H7 (cell line): ENCODE results near the gene ZMAT5. TPM values are rescaled to one million over a fixed set of nuclear protein-coding genes. Genes with fewer than 3 reads are reported as not detected.

Experiments used
- DNase-seq: peaks from one replicate; pipeline ENCODE4 v3.0.0; 2012
- H3K27me3 ChIP-seq: 2 replicates; pipeline ENCODE4 v1.6.0; 2011; ENCODE audit warnings: mild to moderate bottlenecking, low read length; ENCODE audit not compliant: control insufficient read depth, insufficient read depth
- H3K36me3 ChIP-seq: replicated peaks from 2 replicates; pipeline ENCODE4 v1.5.1; 2011; ENCODE audit warnings: low read length; ENCODE audit not compliant: control insufficient read depth, insufficient read depth
- H3K4me3 ChIP-seq: 2 replicates; pipeline ENCODE4 v1.5.1; 2011; ENCODE audit warnings: low read depth, mild to moderate bottlenecking, control low read depth, low read length, moderate library complexity; ENCODE audit not compliant: insufficient read depth
- total RNA-seq: library from RNA; depleted of rRNA; stranded (reverse); fragments of >200 nt; shearing (Covaris generic); gene quantifications from 2 replicates; pipeline ENCODE4 v1.2.3, GENCODE V29; 2014; rRNA removed

ZMAT5 gene, protein sequence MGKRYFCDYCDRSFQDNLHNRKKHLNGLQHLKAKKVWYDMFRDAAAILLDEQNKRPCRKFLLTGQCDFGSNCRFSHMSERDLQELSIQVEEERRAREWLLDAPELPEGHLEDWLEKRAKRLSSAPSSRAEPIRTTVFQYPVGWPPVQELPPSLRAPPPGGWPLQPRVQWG
- 35.6 and 38.5 TPM in 2 replicates for total RNA-seq

DNA sequence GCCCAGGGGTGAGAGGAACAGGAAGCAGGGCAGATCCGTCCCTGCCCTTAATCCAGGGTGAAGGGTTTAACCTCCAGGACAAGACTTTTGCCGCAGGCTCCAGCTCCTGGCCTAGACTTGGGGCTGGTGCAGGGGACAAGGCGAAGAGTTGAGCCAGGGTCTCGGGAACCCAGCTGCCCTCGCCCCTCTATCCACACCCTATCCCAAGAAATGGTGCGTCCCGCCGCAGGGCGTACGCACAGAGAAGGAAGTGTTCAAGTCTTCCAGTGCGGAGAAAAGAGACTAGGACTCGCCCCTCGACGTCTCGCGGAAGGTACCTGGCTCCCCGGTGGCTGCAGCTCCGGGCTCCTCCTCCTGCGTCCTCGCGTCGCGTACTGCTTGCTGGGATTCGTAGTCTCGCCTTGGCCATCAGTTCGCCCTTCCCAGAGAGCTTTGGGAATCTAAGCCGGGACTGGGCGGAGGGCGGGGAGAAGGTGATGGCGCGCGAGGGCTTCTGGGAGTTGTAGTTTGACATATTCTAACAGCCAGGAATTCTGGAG lies at the start of gene ZMAT5:
TSS of gene ZMAT5 (minus strand) at position 376 of the 539 bp plus-strand sequence. CDS start 18,463 bp downstream, outside the sequence.
- DNase-seq: peak; percentile 98
- peaks cover 2% of the 10 kb centered on the region for H3K36me3 ChIP-seq
- peak within 1 kb of the TSS; percentile 91 for H3K4me3 ChIP-seq
- no peaks in the 10 kb centered on the region for H3K27me3 ChIP-seq

- Histone ChIP-seq H3K27me3 (no peaks in the 10 kb centered on the region), H3K4me3 (no peak overlapping the region), H3K36me3 (peaks cover 14% of the 10 kb centered on the region)
- no peak for DNase-seq
Measured at GRCh38 chr22:29816539-29816938, 49.7 kb upstream of the ZMAT5 start.

- no peak overlapping the region for H3K4me3 ChIP-seq
- no peaks in the 10 kb centered on the region for H3K27me3 ChIP-seq
- no peak for DNase-seq
- H3K36me3 ChIP-seq: peaks cover 11% of the 10 kb centered on the region
Measured at GRCh38 chr22:29816128-29816527, 49.3 kb upstream of the ZMAT5 start.

DNA sequence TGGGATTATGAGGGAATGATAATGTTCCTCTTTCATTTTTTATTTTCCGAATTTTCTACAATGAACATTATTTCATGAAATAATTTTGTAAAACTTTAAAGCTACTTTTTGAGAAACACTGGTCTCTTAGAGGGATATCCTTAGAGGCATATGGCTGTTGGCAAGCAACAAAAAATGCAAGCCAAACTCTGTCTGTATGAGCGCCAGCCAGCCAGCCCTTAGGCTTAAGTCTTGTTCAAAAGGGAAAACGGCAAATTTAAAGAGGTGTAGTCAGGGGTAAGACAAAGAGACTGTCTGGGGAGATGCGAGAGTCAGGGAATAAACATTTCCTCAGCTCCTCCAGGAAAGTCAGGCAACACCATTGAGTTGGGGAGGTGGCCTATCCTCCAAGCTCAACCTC lies 48.8 kb upstream of the ZMAT5 start:
- Histone ChIP-seq H3K4me3 (no peak overlapping the region), H3K36me3 (peaks cover 11% of the 10 kb centered on the region)
- no peak for DNase-seq

DNA sequence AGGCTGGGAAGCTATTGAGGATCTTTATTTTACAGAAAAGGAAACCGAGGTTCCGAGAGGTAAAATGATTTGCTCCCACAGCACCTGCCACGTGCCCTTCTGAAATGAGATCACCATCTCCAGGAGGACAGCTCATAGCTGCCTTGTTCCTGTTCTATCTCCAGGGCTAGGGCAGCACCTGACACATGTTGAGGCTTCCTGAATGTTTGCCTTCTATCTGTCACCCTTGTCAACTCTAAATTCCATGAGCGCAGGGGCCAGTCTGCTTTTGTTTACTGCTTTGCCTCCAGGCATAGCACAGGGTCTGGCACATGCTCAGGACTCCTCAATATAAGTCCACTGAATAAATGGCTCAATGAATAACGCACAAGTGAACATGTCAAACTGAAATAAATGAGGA lies 47.2 kb upstream of the ZMAT5 start:
- Histone ChIP-seq H3K4me3 (no peak overlapping the region), H3K36me3 (peaks cover 11% of the 10 kb centered on the region), H3K27me3 (no peaks in the 10 kb centered on the region)
- DNase-seq: no peak

More for the DNA sequence above, 48.8 kb upstream of the ZMAT5 start:
- no peaks in the 10 kb centered on the region for H3K27me3 ChIP-seq

GRCh38 chr22:29813563-29813962 lies 46.8 kb upstream of the ZMAT5 start:
- H3K36me3 ChIP-seq: peaks cover 9% of the 10 kb centered on the region
- peak; percentile 56 for DNase-seq
- H3K27me3 ChIP-seq: no peaks in the 10 kb centered on the region
- H3K4me3 ChIP-seq: no peak overlapping the region

- Histone ChIP-seq H3K36me3 (peaks cover 9% of the 10 kb centered on the region), H3K27me3 (no peaks in the 10 kb centered on the region), H3K4me3 (no peak overlapping the region)
- DNase-seq: no peak
Measured at GRCh38 chr22:29813126-29813525, 46.3 kb upstream of the ZMAT5 start.

DNA sequence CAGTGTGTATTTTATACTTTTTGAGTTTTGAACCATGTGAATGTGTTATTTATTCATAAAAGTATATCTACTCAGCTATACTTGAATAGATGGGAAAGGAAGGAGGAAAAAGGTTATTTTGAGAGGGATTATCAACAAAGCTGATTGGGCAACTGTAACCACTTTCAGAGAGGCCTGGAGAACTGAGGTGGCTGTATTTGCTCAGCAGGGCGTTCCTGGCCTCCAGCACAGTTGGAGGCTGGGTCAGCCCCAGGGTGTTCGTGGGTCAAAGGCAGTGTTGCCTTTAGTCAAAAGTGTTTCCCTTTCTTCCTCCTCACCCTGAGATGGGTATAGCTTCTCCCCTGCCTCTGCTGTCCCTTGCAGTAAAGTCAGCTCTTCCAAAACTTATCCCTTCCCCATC lies 44.6 kb upstream of the ZMAT5 start:
- H3K36me3 ChIP-seq: peaks cover 15% of the 10 kb centered on the region
- no peak overlapping the region for H3K4me3 ChIP-seq
- no peak for DNase-seq

GRCh38 chr22:29810216-29810615 lies 43.4 kb upstream of the ZMAT5 start:
- no peak for DNase-seq
- Histone ChIP-seq H3K36me3 (peaks cover 24% of the 10 kb centered on the region), H3K4me3 (no peak overlapping the region), H3K27me3 (no peaks in the 10 kb centered on the region)

More for the DNA sequence above, 44.6 kb upstream of the ZMAT5 start:
- H3K27me3 ChIP-seq: no peaks in the 10 kb centered on the region

GRCh38 chr22:29806196-29806595 lies 39.4 kb upstream of the ZMAT5 start:
- Histone ChIP-seq H3K27me3 (no peaks in the 10 kb centered on the region), H3K36me3 (peaks cover 18% of the 10 kb centered on the region), H3K4me3 (no peak overlapping the region)
- DNase-seq: no peak

GRCh38 chr22:29804985-29805384 lies 38.2 kb upstream of the ZMAT5 start:
- Histone ChIP-seq H3K36me3 (peaks cover 24% of the 10 kb centered on the region), H3K27me3 (no peaks in the 10 kb centered on the region), H3K4me3 (no peak overlapping the region)
- no peak for DNase-seq

GRCh38 chr22:29803190-29803589 lies 36.4 kb upstream of the ZMAT5 start:
- DNase-seq: no peak
- no peaks in the 10 kb centered on the region for H3K27me3 ChIP-seq
- H3K4me3 ChIP-seq: no peak overlapping the region
- H3K36me3 ChIP-seq: peaks cover 28% of the 10 kb centered on the region

- Histone ChIP-seq H3K36me3 (peaks cover 25% of the 10 kb centered on the region), H3K27me3 (no peaks in the 10 kb centered on the region), H3K4me3 (no peak overlapping the region)
- no peak for DNase-seq
Measured at GRCh38 chr22:29801796-29802195, 35.0 kb upstream of the ZMAT5 start.

DNA sequence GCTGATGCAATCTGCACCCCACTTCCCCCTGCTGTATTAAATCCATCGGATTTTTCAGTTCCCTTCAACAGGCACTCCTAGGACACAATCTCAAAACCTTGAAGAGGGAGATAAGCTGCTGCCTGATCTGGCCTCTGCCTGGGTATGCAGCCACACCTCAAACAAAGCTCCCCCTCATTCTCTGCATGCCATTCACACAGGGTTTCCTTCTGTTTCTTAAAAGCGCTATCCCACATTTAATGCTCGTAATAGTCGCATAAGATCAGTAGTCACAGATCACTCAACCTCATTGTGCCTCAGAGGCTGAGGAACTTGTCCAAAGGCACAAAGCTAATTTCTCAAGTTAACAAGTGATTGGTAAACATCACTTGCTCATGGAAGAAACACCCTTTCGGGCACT lies 34.3 kb upstream of the ZMAT5 start:
- Histone ChIP-seq H3K36me3 (peaks cover 19% of the 10 kb centered on the region), H3K27me3 (no peaks in the 10 kb centered on the region), H3K4me3 (no peak overlapping the region)
- no peak for DNase-seq

GRCh38 chr22:29799217-29799680 lies 32.4 kb upstream of the ZMAT5 start:
- H3K27me3 ChIP-seq: no peaks in the 10 kb centered on the region
- no peak overlapping the region for H3K4me3 ChIP-seq
- peaks cover 11% of the 10 kb centered on the region for H3K36me3 ChIP-seq
- DNase-seq: no peak
